A549 (cell line): ENCODE measurements around the gene ACYP1. TPM values are rescaled to one million over a fixed set of nuclear protein-coding genes. Genes with fewer than 3 reads are reported as not detected.

ENCODE experiments used
- ATAC-seq, 2 experiments: fragments of 200-7000 bp in 1 of 2; fragments of >200 bp in 1 of 2; cut with Nextera tagmentation in 1 of 2; cut with Tn5 transposase in 1 of 2; 3 replicates each; pipeline versions ENCODE4 v1.8.0 to v1.9.1; 2018 to 2020; ENCODE audit warnings: mild to moderate bottlenecking in 1 of 2, moderate library complexity in 1 of 2
- CTCF ChIA-PET: fragments of 300-600 bp; sonication (Branson Sonifier 250); formaldehyde crosslinking; extraction: SDS; loops from one replicate; lab custom pipeline; 2021; ENCODE audit warnings: antibody characterized with exemption, inconsistent platforms; lab: Yijun Ruan, JAX
- POLR2A ChIA-PET: fragments of 350-600 bp; formaldehyde crosslinking; extraction: SDS; loops from one replicate; lab custom pipeline; 2021; ENCODE audit warnings: antibody characterized with exemption, inconsistent platforms; lab: Yijun Ruan, JAX
- DNase-seq, 2 experiments: peaks; one replicate each; pipeline versions ENCODE4 v3.0.0 to v3.0.0-alpha.2; 2011 to 2016; ENCODE audit warnings: low read depth in 1 of 2, low spot score in 1 of 2
- FAIRE-seq: peaks from 2 replicates; lab custom pipeline; 2011; peaks lifted over from hg19 to GRCh38; lab: Jason Lieb, UNC
- H3K27ac ChIP-seq, 2 experiments: fragments of >200 bp; sonication (Bioruptor Twin); formaldehyde crosslinking; 3 replicates each; pipeline ENCODE4 v1.5.1; 2016 to 2017
- H3K4me1 ChIP-seq: fragments of >200 bp; sonication (Bioruptor Twin); formaldehyde crosslinking; 3 replicates; pipeline ENCODE4 v1.6.1; 2016
- H3K4me2 ChIP-seq: fragments of >200 bp; sonication (Bioruptor Twin); formaldehyde crosslinking; 3 replicates; pipeline ENCODE4 v1.6.1; 2016
- H3K4me3 ChIP-seq: fragments of >200 bp; sonication (Bioruptor Twin); formaldehyde crosslinking; 3 replicates; pipeline ENCODE4 v1.5.1; 2016
- H3K9me3 ChIP-seq: fragments of >200 bp; sonication (Bioruptor Twin); formaldehyde crosslinking; 3 replicates; pipeline ENCODE4 v1.6.1; 2016
- CBX2 ChIP-seq: fragments of 200-600 bp; sonication (generic); IDR thresholded peaks from 2 replicates; pipeline ENCODE4 v1.6.1; 2016; ENCODE audit warnings: low read depth, mild to moderate bottlenecking, borderline replicate concordance
- CBX8 ChIP-seq: fragments of 200-600 bp; sonication (generic); IDR thresholded peaks from 2 replicates; pipeline ENCODE4 v1.6.1; 2016
- CEBPB ChIP-seq, 2 experiments: fragments of >200 bp in 1 of 2; sonication (Bioruptor Twin) in 1 of 2; formaldehyde crosslinking in 1 of 2; IDR thresholded peaks; 2 replicates each; pipeline ENCODE4 v1.6.1; 2012 to 2016
- FOSB ChIP-seq: fragments of 250-450 bp; sonication (Bioruptor Pico); IDR thresholded peaks from 2 replicates; pipeline ENCODE4 v1.5.0; 2020; ENCODE audit warnings: mild to moderate bottlenecking, moderate library complexity
- FOXS1 ChIP-seq: fragments of 250-450 bp; sonication (Bioruptor Pico); IDR thresholded peaks from 2 replicates; pipeline ENCODE4 v1.5.0; 2020; ENCODE audit warnings: mild to moderate bottlenecking, moderate library complexity
- HDAC2 ChIP-seq: fragments of 200-600 bp; sonication (generic); IDR thresholded peaks from 2 replicates; pipeline ENCODE4 v1.6.1; 2016
- HEYL ChIP-seq: fragments of 250-450 bp; sonication (Bioruptor Pico); IDR thresholded peaks from 2 replicates; pipeline ENCODE4 v1.8.0; 2021; ENCODE audit warnings: mild to moderate bottlenecking, moderate library complexity
- JUNB ChIP-seq: fragments of >200 bp; sonication (Bioruptor Twin); formaldehyde crosslinking; IDR thresholded peaks from 2 replicates; pipeline ENCODE4 v1.6.1; 2016
- KDM5A ChIP-seq: fragments of 200-600 bp; sonication (generic); IDR thresholded peaks from 2 replicates; pipeline ENCODE4 v1.6.1; 2016; ENCODE audit warnings: antibody characterized with exemption, mild to moderate bottlenecking
- MYC ChIP-seq: IDR thresholded peaks from 2 replicates; pipeline ENCODE4 v1.6.1; 2012; ENCODE audit warnings: mild to moderate bottlenecking, inconsistent platforms, low read length, improper control_type of control experiment, borderline replicate concordance
- NFE2L2 ChIP-seq: fragments of 150-350 bp; conservative IDR thresholded peaks from 2 replicates; pipeline ENCODE4 v1.6.1; 2014; ENCODE audit warnings: low read length
- NPAS2 ChIP-seq: fragments of 250-450 bp; sonication (Bioruptor Pico); IDR thresholded peaks from 2 replicates; pipeline ENCODE4 v1.8.0; 2022; ENCODE audit warnings: mild to moderate bottlenecking, moderate library complexity, borderline replicate concordance
- POLR2AphosphoS2 ChIP-seq: conservative IDR thresholded peaks from 2 replicates; pipeline ENCODE4 v1.6.1; 2012; ENCODE audit warnings: low read length, improper control_type of control experiment, inconsistent platforms
- RARB ChIP-seq: fragments of 250-450 bp; sonication (Bioruptor Pico); IDR thresholded peaks from 2 replicates; pipeline ENCODE4 v1.8.0; 2021; ENCODE audit warnings: mild to moderate bottlenecking, moderate library complexity
- RFX5 ChIP-seq: fragments of 450-650 bp; IDR thresholded peaks from 2 replicates; pipeline ENCODE4 v1.7.1; 2014; ENCODE audit warnings: antibody characterized with exemption, mild to moderate bottlenecking, moderate library complexity
- RNF2 ChIP-seq: fragments of 200-600 bp; sonication (generic); IDR thresholded peaks from 2 replicates; pipeline ENCODE4 v1.6.1; 2016; ENCODE audit warnings: low read depth, mild to moderate bottlenecking, antibody characterized with exemption, moderate library complexity, borderline replicate concordance
- SREBF2 ChIP-seq: fragments of 450-650 bp; IDR thresholded peaks from 2 replicates; pipeline ENCODE4 v1.6.1; 2014; ENCODE audit warnings: mild to moderate bottlenecking, moderate library complexity
- TFCP2L1 ChIP-seq: fragments of 250-450 bp; sonication (Bioruptor Pico); IDR thresholded peaks from 2 replicates; pipeline ENCODE4 v1.5.0; 2021; ENCODE audit warnings: mild to moderate bottlenecking
- ZC3H11A ChIP-seq: fragments of 450-650 bp; IDR thresholded peaks from 2 replicates; pipeline ENCODE4 v1.6.1; 2014; ENCODE audit warnings: antibody characterized with exemption, mild to moderate bottlenecking
- ZFP36 ChIP-seq: fragments of 450-650 bp; IDR thresholded peaks from 2 replicates; pipeline ENCODE4 v1.6.1; 2014; ENCODE audit warnings: borderline replicate concordance; ENCODE audit not compliant: partially characterized antibody
- ZNF302 ChIP-seq: fragments of 250-450 bp; sonication (Bioruptor Pico); IDR thresholded peaks from 2 replicates; pipeline ENCODE4 v1.9.0; 2021; ENCODE audit warnings: inconsistent platforms, mild to moderate bottlenecking, moderate library complexity
- WGBS: methylation state at CpG from one replicate; pipeline ENCODE4 v1.1.6; 2017; ENCODE audit errors: missing lambda C conversion rate; 5-methylcytosine and 5-hydroxymethylcytosine counted together
- polyA plus RNA-seq, 4 experiments: library from polyadenylated mRNA; depleted of rRNA in 3 of 4; stranded (reverse); fragments of >200 nt; fragmentation: RNase III in 1 of 4; extraction: RNeasy Plus Mini Kit Qiagen cat#74134 plus additional on column Dnase treatment in 1 of 4; gene quantifications; 2 replicates in 3 of 4; 3 replicates in 1 of 4; pipeline ENCODE4 v1.2.3, GENCODE V29; 2011 to 2017
- TF ChIP-seq, protein P1 (sequence below): IDR thresholded peaks from 2 replicates; pipeline ENCODE4 v1.6.1; 2012
- TF ChIP-seq, protein P2 (sequence below): fragments of 250-450 bp; sonication (Bioruptor Pico); IDR thresholded peaks from 2 replicates; pipeline ENCODE4 v1.5.0; 2021; ENCODE audit warnings: mild to moderate bottlenecking, moderate library complexity, borderline replicate concordance
- TF ChIP-seq, protein P3 (sequence below): fragments of >200 bp; sonication (Bioruptor Twin); formaldehyde crosslinking; IDR thresholded peaks from 3 replicates; pipeline ENCODE4 v1.5.1; 2016
- TF ChIP-seq, protein P4 (sequence below): fragments of 200-600 bp; sonication (generic); IDR thresholded peaks from 2 replicates; pipeline ENCODE4 v1.6.1; 2016; ENCODE audit warnings: antibody characterized with exemption, mild to moderate bottlenecking, moderate library complexity
- TF ChIP-seq, protein P5 (sequence below): fragments of 450-650 bp; IDR thresholded peaks from 2 replicates; pipeline ENCODE4 v1.6.1; 2014; ENCODE audit warnings: antibody characterized with exemption
- TF ChIP-seq, protein P6 (sequence below): IDR thresholded peaks from 2 replicates; pipeline ENCODE4 v1.6.1; 2012; ENCODE audit warnings: low read depth, borderline replicate concordance

ACYP1 gene
- polyA plus RNA-seq, 2 of the 4 experiments (the other 2 are of a cell fraction) = 34.3 to 36.7 TPM

DNA sequence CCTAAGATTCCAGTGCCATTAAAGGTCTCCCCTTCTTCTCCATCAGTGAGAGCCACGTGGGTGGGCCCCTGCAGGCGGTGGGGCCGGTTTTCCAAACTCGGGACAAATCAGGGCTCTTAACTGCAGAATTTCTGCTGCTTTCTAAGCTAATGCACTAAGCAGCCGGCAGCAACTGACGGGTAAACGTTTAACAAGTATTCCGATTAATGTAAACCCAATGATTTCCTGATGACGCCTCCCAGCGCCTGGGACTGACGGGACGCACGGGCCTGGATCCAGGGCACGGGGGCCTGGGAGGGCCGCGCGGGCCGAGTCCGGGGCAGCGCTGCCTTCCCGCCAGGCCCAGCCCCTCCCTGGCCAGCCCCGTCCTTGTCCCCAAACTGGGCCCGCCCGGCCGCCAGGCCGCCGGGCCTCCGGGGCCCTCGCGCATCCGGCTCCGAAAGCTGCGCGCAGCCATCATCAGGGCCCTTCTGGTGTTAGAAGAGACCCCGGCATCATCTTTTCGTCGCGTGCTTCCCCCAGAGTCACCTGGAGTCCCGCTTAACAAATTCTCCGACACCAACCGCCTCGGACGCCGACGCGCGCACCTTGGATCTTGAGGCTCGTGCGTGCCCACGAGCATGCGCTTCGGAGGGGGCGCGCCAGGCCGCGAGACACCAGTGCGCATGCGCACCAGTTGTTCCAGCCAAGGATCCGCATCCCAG lies 12.8 kb downstream of the ACYP1 start, which contains the start of gene MLH3 (continued):
- no peak for TF ChIP-seq KDM5A
- no peak for TF ChIP-seq JUNB
- no peak for TF ChIP-seq SREBF2
- TF ChIP-seq, protein P1, sequence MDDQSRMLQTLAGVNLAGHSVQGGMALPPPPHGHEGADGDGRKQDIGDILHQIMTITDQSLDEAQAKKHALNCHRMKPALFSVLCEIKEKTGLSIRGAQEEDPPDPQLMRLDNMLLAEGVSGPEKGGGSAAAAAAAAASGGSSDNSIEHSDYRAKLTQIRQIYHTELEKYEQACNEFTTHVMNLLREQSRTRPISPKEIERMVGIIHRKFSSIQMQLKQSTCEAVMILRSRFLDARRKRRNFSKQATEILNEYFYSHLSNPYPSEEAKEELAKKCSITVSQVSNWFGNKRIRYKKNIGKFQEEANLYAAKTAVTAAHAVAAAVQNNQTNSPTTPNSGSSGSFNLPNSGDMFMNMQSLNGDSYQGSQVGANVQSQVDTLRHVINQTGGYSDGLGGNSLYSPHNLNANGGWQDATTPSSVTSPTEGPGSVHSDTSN = no peak
- TF ChIP-seq MYC = peak; percentile 85
- TF ChIP-seq, protein P2, sequence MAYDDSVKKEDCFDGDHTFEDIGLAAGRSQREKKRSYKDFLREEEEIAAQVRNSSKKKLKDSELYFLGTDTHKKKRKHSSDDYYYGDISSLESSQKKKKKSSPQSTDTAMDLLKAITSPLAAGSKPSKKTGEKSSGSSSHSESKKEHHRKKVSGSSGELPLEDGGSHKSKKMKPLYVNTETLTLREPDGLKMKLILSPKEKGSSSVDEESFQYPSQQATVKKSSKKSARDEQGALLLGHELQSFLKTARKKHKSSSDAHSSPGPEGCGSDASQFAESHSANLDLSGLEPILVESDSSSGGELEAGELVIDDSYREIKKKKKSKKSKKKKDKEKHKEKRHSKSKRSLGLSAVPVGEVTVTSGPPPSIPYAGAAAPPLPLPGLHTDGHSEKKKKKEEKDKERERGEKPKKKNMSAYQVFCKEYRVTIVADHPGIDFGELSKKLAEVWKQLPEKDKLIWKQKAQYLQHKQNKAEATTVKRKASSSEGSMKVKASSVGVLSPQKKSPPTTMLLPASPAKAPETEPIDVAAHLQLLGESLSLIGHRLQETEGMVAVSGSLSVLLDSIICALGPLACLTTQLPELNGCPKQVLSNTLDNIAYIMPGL = no peak
- TF ChIP-seq CBX8 = no peak
- peak; percentile 40; the same call in 1 of the 2 replicates for TF ChIP-seq RARB
- TF ChIP-seq CBX2 = no peak
- TF ChIP-seq, protein P3, sequence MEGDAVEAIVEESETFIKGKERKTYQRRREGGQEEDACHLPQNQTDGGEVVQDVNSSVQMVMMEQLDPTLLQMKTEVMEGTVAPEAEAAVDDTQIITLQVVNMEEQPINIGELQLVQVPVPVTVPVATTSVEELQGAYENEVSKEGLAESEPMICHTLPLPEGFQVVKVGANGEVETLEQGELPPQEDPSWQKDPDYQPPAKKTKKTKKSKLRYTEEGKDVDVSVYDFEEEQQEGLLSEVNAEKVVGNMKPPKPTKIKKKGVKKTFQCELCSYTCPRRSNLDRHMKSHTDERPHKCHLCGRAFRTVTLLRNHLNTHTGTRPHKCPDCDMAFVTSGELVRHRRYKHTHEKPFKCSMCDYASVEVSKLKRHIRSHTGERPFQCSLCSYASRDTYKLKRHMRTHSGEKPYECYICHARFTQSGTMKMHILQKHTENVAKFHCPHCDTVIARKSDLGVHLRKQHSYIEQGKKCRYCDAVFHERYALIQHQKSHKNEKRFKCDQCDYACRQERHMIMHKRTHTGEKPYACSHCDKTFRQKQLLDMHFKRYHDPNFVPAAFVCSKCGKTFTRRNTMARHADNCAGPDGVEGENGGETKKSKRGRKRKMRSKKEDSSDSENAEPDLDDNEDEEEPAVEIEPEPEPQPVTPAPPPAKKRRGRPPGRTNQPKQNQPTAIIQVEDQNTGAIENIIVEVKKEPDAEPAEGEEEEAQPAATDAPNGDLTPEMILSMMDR = no peak
- no peak for TF ChIP-seq NPAS2 (CRISPR knock-in tag)
- no peak for TF ChIP-seq FOXS1
- TF ChIP-seq HDAC2 = no peak
- no peak for TF ChIP-seq POLR2AphosphoS2
- no peak for TF ChIP-seq ZNF302
- no peak for TF ChIP-seq ZFP36
- TF ChIP-seq, protein P4, sequence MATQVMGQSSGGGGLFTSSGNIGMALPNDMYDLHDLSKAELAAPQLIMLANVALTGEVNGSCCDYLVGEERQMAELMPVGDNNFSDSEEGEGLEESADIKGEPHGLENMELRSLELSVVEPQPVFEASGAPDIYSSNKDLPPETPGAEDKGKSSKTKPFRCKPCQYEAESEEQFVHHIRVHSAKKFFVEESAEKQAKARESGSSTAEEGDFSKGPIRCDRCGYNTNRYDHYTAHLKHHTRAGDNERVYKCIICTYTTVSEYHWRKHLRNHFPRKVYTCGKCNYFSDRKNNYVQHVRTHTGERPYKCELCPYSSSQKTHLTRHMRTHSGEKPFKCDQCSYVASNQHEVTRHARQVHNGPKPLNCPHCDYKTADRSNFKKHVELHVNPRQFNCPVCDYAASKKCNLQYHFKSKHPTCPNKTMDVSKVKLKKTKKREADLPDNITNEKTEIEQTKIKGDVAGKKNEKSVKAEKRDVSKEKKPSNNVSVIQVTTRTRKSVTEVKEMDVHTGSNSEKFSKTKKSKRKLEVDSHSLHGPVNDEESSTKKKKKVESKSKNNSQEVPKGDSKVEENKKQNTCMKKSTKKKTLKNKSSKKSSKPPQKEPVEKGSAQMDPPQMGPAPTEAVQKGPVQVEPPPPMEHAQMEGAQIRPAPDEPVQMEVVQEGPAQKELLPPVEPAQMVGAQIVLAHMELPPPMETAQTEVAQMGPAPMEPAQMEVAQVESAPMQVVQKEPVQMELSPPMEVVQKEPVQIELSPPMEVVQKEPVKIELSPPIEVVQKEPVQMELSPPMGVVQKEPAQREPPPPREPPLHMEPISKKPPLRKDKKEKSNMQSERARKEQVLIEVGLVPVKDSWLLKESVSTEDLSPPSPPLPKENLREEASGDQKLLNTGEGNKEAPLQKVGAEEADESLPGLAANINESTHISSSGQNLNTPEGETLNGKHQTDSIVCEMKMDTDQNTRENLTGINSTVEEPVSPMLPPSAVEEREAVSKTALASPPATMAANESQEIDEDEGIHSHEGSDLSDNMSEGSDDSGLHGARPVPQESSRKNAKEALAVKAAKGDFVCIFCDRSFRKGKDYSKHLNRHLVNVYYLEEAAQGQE = no peak
- TF ChIP-seq NFE2L2 = no peak
- TF ChIP-seq RFX5 = no peak

DNA sequence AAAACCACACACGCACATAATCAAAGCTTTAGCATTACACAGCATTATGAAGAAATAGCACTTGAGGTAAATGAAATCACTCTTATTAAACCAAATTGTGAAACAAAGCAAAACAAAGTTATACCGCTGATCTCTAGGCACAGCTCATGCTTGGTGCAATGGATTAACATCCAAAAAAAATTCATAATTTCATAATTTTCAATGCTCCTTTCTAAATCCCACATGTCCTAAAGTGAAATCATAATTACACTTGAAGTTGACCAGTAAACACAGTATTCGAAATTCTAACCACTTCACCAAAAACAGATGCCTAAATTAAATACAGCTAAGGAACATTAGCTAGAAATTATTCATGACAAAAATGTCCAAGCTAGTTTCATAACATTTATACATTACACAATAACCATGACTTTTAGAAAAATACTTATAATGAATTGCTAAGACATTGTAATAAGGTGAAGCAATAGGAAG lies 14.1 kb downstream of the ACYP1 start:
- H3K27ac ChIP-seq = no peak overlapping the region
- CTCF ChIA-PET = interaction anchor here (0.6 to 1.8 kb wide), 10 partner anchors 10 to 189 kb away, joined by 3 to 7 read pairs (median 3); no protein-coding TSS in a partner anchor
- H3K9me3 ChIP-seq = no peaks in the 10 kb centered on the region
- WGBS = 95% methylated on average over 3 of the region's 3 CpGs
- peak overlapping the region; percentile 84 for H3K4me2 ChIP-seq
- FAIRE-seq = no peak
- POLR2A ChIA-PET = no interaction called here
- no peak for ATAC-seq
- H3K4me3 ChIP-seq = no peak overlapping the region; the same call in 2 of the 3 replicates
- H3K4me1 ChIP-seq = peaks cover 16% of the 10 kb centered on the region; the same call in 2 of the 3 replicates
- DNase-seq = no peak
- TF ChIP-seq ZC3H11A = no peak
- no peak for TF ChIP-seq CEBPB (IDR thresholded peaks at IDR 0.05)
- TF ChIP-seq TFCP2L1 (CRISPR knock-in tag) = no peak
- no peak for TF ChIP-seq FOXS1
- TF ChIP-seq RNF2 = no peak
- no peak for TF ChIP-seq FOSB (CRISPR knock-in tag)
- TF ChIP-seq KDM5A = no peak
- TF ChIP-seq, protein P5, sequence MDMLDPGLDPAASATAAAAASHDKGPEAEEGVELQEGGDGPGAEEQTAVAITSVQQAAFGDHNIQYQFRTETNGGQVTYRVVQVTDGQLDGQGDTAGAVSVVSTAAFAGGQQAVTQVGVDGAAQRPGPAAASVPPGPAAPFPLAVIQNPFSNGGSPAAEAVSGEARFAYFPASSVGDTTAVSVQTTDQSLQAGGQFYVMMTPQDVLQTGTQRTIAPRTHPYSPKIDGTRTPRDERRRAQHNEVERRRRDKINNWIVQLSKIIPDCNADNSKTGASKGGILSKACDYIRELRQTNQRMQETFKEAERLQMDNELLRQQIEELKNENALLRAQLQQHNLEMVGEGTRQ = no peak
- TF ChIP-seq, protein P6, sequence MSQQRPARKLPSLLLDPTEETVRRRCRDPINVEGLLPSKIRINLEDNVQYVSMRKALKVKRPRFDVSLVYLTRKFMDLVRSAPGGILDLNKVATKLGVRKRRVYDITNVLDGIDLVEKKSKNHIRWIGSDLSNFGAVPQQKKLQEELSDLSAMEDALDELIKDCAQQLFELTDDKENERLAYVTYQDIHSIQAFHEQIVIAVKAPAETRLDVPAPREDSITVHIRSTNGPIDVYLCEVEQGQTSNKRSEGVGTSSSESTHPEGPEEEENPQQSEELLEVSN = no peak
- no peak for TF ChIP-seq JUNB
- TF ChIP-seq HEYL = no peak
- TF ChIP-seq, protein P2 = no peak
